HepG2 (cell line): ENCODE data around the gene PPCDC. TPM values are rescaled to one million over a fixed set of nuclear protein-coding genes. Genes with fewer than 3 reads are reported as not detected.

Source experiments
- ARID2 ChIP-seq: sonication (generic); formaldehyde crosslinking; IDR thresholded peaks from 2 replicates; pipeline ENCODE4 v1.8.1; 2022; ENCODE audit warnings: mild to moderate bottlenecking, missing genetic modification reagents, borderline replicate concordance
- CBX2 ChIP-seq, 2 experiments: fragments of 200-600 bp in 1 of 2; sonication (generic); formaldehyde crosslinking in 1 of 2; IDR thresholded peaks; 2 replicates each; pipeline versions ENCODE4 v1.7.0 to v1.8.1; 2018 to 2022; ENCODE audit warnings: low read depth in 2 of 2, low read length in 1 of 2, mild to moderate bottlenecking in 1 of 2, missing genetic modification reagents in 1 of 2
- EEA1 ChIP-seq: sonication (generic); formaldehyde crosslinking; IDR thresholded peaks from 2 replicates; pipeline ENCODE4 v1.5.1; 2020; ENCODE audit warnings: mild to moderate bottlenecking, missing genetic modification reagents, borderline replicate concordance
- ETV6 ChIP-seq: sonication (generic); formaldehyde crosslinking; conservative IDR thresholded peaks from 2 replicates; pipeline ENCODE4 v1.4.0; 2020; ENCODE audit warnings: missing genetic modification reagents
- GPN1 ChIP-seq: sonication (generic); formaldehyde crosslinking; IDR thresholded peaks from 2 replicates; pipeline ENCODE4 v1.5.1; 2020; ENCODE audit warnings: missing genetic modification reagents, borderline replicate concordance
- ISX ChIP-seq: sonication (generic); formaldehyde crosslinking; conservative IDR thresholded peaks from 2 replicates; pipeline ENCODE4 v1.5.0; 2020; ENCODE audit warnings: missing genetic modification reagents
- MAZ ChIP-seq, 2 experiments: sonication (generic) in 1 of 2; formaldehyde crosslinking in 1 of 2; IDR thresholded peaks; 2 replicates each; pipeline versions ENCODE4 v1.5.0 to v1.6.1; 2012 to 2020; ENCODE audit warnings: low read depth in 2 of 2, mild to moderate bottlenecking in 2 of 2, borderline replicate concordance in 1 of 2, improper control_type of control experiment in 1 of 2, low read length in 1 of 2, missing genetic modification reagents in 1 of 2, moderate library complexity in 1 of 2
- MEIS1 ChIP-seq: sonication (generic); formaldehyde crosslinking; IDR thresholded peaks from 2 replicates; pipeline ENCODE4 v1.9.0; 2021; ENCODE audit warnings: mild to moderate bottlenecking, missing genetic modification reagents, moderate library complexity, borderline replicate concordance
- MTA3 ChIP-seq: sonication (generic); formaldehyde crosslinking; IDR thresholded peaks from 2 replicates; pipeline ENCODE4 v1.4.0; 2020; ENCODE audit warnings: missing genetic modification reagents
- NFIC ChIP-seq: IDR thresholded peaks from 2 replicates; pipeline ENCODE4 v1.6.1; 2012; ENCODE audit warnings: mild to moderate bottlenecking, low read length, inconsistent platforms
- NR0B2 ChIP-seq: sonication (generic); formaldehyde crosslinking; IDR thresholded peaks from 2 replicates; pipeline ENCODE4 v1.4.0; 2020; ENCODE audit warnings: mild to moderate bottlenecking, missing genetic modification reagents
- PCBP2 ChIP-seq: fragments of 200-400 bp; formaldehyde crosslinking; optimal IDR thresholded peaks from 2 replicates; pipeline ENCODE3; 2018; ENCODE audit warnings: low read length, low read depth; ENCODE audit not compliant: poor library complexity, severe bottlenecking
- RBFOX2 ChIP-seq: fragments of 200-400 bp; formaldehyde crosslinking; IDR thresholded peaks from 2 replicates; pipeline ENCODE4 v1.6.1; 2017; ENCODE audit warnings: low read depth, mild to moderate bottlenecking, low read length
- RELA ChIP-seq: sonication (generic); formaldehyde crosslinking; IDR thresholded peaks from 2 replicates; pipeline ENCODE4 v1.4.0; 2020; ENCODE audit warnings: missing genetic modification reagents
- RXRB ChIP-seq: IDR thresholded peaks from 2 replicates; pipeline ENCODE4 v1.6.1; 2016; ENCODE audit warnings: borderline replicate concordance, missing genetic modification reagents, missing compliant biosample characterization
- SIN3B ChIP-seq: fragments of 150-350 bp; IDR thresholded peaks from 2 replicates; pipeline ENCODE4 v1.6.1; 2014; ENCODE audit warnings: low read length
- XBP1 ChIP-seq: sonication (generic); formaldehyde crosslinking; IDR thresholded peaks from 2 replicates; pipeline ENCODE4 v1.5.0; 2020; ENCODE audit warnings: missing genetic modification reagents
- YEATS2 ChIP-seq: sonication (generic); formaldehyde crosslinking; IDR thresholded peaks from 2 replicates; pipeline ENCODE4 v1.4.0; 2020; ENCODE audit warnings: missing genetic modification reagents, borderline replicate concordance
- ZNF251 ChIP-seq: sonication (generic); formaldehyde crosslinking; IDR thresholded peaks from 2 replicates; pipeline ENCODE4 v1.9.0; 2021; ENCODE audit warnings: mild to moderate bottlenecking, missing genetic modification reagents
- ZNF432 ChIP-seq: sonication (generic); formaldehyde crosslinking; IDR thresholded peaks from 2 replicates; pipeline ENCODE4 v1.5.0; 2020; ENCODE audit warnings: missing genetic modification reagents, mild to moderate bottlenecking, borderline replicate concordance
- ZNF646 ChIP-seq: sonication (generic); formaldehyde crosslinking; IDR thresholded peaks from 2 replicates; pipeline ENCODE4 v1.9.0; 2021; ENCODE audit warnings: mild to moderate bottlenecking, missing genetic modification reagents
- ZNF672 ChIP-seq: sonication (generic); formaldehyde crosslinking; IDR thresholded peaks from 2 replicates; pipeline ENCODE4 v1.8.1; 2022; ENCODE audit warnings: missing genetic modification reagents
- ZNF674 ChIP-seq: sonication (generic); formaldehyde crosslinking; IDR thresholded peaks from 2 replicates; pipeline ENCODE4 v1.5.0; 2020; ENCODE audit warnings: low read depth, mild to moderate bottlenecking, missing genetic modification reagents
- ZNF7 ChIP-seq: IDR thresholded peaks from 2 replicates; pipeline ENCODE4 v1.6.1; 2016; ENCODE audit warnings: missing biosample characterization, missing genetic modification reagents
- polyA plus RNA-seq, 8 experiments: library from polyadenylated mRNA; depleted of rRNA in 3 of 8; stranded (reverse) in 7 of 8; unstranded in 1 of 8; fragments of >200 nt; fragmentation: Illumina TruSeq in 4 of 8; extraction: Trizol in 4 of 8; gene quantifications; 2 replicates each; pipeline versions ENCODE4 v1.2.1 to v1.2.3, GENCODE V29; 2011 to 2016; ENCODE audit warnings: low read depth in 4 of 8, missing spikeins in 1 of 8, mixed read lengths in 1 of 8; ENCODE audit not compliant: insufficient read depth in 1 of 8
- total RNA-seq, 5 experiments: library from RNA; depleted of rRNA; stranded (reverse); fragments of >200 nt; fragmentation: Illumina TruSeq; extraction: Trizol; gene quantifications; 2 replicates each; pipeline ENCODE4 v1.2.3, GENCODE V29; 2016; ENCODE audit warnings: low read depth in 1 of 5

The PPCDC gene
- total and polyA plus RNA-seq, 2 of the 13 experiments (the other 11 are each of a cell fraction or from before 2014, with no cell fraction given) = 12.3 to 12.8 TPM

- TF ChIP-seq MAZ (IDR thresholded peaks at IDR 0.05; ENCODE audit: borderline replicate concordance, low read depth, low read length) (no peak), MAZ (CRISPR knock-in tag; IDR thresholded peaks at IDR 0.05; ENCODE audit: low read depth) (no peak; the same call in 1 of the 2 replicates), ZNF646 (no peak), CBX2 (IDR thresholded peaks at IDR 0.05; ENCODE audit: low read depth, low read length) (no peak), CBX2 (CRISPR knock-in tag; IDR thresholded peaks at IDR 0.05; ENCODE audit: low read depth) (no peak), ZNF251 (no peak), PCBP2 (no peak), RELA (CRISPR knock-in tag) (no peak), EEA1 (CRISPR knock-in tag) (no peak), MTA3 (no peak), ZNF432 (no peak), ETV6 (CRISPR knock-in tag) (no peak), SIN3B (no peak), ZNF674 (CRISPR knock-in tag) (no peak), ARID2 (CRISPR knock-in tag) (no peak), GPN1 (CRISPR knock-in tag) (no peak), ZNF672 (CRISPR knock-in tag) (no peak), RXRB (CRISPR knock-in tag) (peak; percentile 82), ZNF7 (CRISPR knock-in tag) (peak; percentile 40; the same call in 1 of the 2 replicates), MEIS1 (no peak), ISX (CRISPR knock-in tag) (no peak), NFIC (no peak), RBFOX2 (0 out of 2 replicates have a peak, but pooled peaks have one; percentile 54), YEATS2 (no peak; the same call in 1 of the 2 replicates), NR0B2 (0 out of 2 replicates have a peak, but pooled peaks have one; percentile 14), XBP1 (CRISPR knock-in tag) (no peak)
These were observed 20.3 kb downstream of the PPCDC start (continued) for GRCh38 chr15:75043509-75044257.
